Ecto neural progenitor cell (in vitro differentiated cells): Measurements from ENCODE around the gene CASP6.
"Not testable (repeated sequence)": the region's sequence is repeated elsewhere in the genome, so short reads cannot be mapped to it uniquely, and the experiment has no call there.

ENCODE experiments used
- DNase-seq: peaks from one replicate; pipeline ENCODE4 v3.0.0-alpha.2; 2018; ENCODE audit warnings: low spot score

Gene CASP6

DNA sequence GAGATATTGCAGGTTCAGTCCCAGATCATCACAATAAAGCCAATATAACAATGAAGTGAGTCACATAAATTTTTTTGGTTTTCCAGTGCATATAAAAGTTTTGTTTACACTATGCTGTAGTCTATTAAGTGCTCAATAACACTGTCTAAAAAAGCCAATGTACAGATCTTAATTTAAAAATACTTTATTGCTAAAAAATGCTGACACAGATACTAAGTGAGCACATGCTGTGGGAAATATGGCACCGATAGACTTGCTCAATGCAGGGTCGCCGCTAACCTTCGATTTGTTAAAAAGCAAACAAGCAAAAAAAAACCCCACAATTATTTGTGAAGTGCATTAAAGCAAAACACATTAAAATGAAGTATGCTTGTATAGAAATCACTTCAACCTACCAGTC lies 16.4 kb upstream of the CASP6 start:
- DNase-seq = no peak

DNA sequence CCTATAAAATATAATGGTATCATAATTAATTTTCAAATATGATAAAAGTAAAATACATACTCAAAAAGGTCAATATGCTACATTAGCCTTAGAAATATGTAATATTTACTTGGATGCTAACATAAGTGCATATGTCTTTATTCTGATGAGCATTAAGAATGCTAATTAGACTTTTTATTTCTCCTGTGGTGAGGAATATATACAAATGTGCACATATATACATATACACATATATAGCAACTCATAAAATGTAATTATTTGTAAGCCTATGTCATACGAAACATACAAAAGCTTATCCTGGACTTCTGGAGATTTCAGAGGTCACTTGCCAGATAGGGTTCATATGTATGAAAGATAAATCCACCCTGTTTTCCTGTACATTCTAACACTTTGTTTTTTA lies 15.5 kb upstream of the CASP6 start:
- DNase-seq = no peak

DNA sequence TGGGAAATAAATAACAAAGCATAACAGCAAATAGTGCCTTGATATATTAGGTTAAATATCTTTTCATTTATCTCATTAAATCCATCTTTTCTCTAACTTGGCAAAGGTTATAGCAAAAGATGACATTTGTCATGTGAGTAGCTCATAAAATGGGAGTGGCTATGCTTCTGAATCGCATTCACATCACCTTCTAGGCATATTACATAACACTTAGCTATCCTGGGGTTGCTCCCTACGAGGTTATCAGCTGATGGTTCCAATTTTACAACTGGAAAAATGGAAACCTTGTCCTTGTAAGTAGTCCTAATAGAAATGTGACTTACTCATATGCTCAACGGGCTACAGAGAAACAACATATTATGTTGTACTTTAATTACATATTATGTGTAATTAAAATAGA lies 10.3 kb upstream of the CASP6 start:
- no peak for DNase-seq

DNA sequence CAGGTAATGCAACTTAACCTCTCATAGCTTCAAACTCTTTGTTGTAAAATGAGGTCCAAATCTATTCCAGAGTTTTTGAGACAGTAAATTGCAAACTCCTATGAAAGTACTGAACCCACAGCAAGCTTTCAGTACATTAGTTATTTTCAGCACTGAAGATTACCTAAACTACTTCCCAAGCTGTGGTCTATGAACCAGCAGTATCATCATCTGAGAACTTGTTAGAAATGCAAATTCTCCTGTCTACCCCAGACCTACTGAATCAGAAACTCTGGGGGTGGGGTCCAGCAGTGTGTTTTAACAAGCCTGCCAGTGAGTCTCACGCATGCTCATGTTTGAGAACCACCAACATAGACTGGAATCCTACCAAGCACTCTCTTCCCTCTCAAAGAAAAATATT lies 5.7 kb upstream of the CASP6 start:
- DNase-seq = no peak

DNA sequence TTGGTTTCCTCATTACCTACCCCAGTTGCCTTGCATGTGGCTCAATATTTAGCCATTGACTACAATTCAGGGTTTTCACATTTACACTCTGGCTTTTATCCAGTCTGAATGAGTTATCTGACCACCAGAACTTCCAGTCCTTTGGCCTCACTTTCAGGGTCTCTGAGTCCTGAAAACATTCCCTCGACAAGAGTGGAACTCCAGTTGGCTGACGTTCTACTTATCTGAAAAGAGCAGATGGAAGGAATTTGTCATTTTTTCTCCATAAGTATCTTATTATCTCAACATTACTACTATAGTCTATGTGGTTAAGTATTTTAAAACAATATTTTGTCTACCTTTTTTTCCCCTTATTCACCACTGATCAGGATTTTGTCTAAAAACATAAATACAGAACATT lies 5.2 kb upstream of the CASP6 start:
- no peak for DNase-seq

DNA sequence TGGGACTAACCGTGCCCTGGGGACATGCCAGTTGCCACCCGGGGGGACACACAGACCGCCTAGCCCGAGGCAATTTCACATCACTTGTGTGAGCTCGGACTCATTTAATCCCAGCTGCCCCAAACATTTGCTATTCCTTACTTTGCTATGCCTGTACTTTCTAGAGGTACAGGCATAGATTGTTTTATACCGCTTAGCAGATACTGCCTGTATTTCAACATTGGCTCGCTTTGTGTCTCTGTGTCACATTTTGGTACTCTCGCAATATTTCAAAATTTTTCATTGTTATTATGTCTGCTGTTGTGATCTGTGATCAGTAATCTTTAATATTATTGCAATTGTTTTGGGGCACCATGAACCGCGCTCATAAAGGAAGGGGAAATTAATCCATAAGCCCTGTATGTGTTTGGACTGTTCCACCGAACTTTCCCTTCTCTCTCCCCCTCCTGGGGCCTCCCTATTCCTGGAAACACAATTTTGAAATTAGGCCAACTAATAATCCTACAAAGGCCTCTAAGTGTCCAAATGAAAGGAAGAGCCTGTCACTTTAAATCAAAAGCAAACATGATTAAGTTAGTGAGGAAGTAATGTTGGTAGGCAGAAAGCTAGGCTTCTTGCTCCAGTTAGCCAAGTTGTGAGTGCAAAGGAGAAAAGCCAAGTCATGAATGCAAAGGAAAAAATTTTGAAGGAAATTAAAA lies 568 bp upstream of the CASP6 start:
- DNase-seq = no peak

DNA sequence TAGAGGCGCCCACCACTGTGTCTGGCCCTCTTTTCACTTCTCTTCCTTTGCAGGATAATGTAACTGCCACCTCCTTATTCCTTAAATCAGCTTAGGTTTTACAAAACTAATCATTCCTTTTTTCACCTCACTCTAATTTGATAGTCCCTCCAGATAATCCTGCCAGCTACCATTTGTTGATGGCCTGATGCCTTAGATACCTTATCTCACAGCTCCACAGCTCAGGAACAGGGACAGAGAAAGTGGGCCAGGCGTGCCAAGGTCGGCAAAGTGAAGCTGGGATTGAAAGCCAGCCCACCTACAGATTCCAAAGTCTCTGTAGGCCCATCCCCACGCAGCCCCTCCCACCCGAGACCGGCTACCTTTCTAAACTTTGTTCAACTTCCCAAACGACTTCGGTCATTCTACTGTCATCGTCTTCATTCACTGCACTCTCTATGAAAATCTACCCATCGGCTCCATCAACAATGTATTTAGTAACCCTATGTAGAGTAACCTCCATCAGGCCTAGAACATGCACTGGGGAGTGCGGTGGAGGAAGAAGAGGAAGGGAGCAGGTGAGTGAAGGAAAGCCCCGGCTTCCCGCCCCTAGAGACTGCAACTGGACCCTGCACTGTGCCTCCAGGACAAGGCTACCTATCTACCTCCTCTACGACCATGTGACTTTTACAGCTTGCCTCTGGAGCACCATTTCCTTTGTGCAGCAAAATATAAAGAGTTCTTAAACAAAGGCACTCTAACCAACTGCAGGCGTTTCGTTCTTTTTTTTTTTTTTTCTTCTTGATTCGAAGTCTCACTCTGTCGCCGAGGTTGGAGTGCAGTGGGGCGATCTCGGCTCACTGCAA lies 1.5 kb downstream of the CASP6 start:
- no peak for DNase-seq

DNA sequence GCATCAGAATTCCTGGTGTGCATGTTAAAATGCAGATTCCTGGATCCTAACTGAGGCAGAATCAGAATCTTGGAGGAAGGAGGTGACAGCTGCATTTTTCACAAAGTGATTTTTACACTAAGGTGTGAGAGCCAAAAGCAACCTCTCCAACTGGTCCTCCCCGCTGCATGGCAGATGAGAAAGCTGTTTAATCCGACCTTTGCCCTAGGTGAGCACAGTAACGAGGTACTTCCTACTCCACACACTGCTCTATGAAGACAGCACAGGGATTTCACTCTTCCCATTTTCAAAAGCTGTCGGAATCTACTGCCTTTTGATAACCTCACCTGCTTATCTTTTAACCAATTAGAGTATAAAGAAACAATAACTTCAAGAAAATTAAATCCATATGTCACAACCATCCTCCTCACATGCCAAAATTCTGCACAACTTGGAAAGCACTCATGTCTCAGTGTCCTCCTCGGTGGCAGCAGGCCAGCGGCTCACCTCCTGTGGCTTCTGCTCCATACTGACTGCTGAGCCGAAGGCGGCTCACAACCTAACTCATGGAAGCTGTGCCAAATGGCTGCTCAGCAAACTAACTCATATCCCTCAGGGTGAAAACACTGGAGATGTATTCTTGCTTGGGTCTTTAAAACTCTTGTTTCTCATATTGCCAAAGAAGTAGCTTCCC lies 3.6 kb downstream of the CASP6 start:
- DNase-seq = no peak

DNA sequence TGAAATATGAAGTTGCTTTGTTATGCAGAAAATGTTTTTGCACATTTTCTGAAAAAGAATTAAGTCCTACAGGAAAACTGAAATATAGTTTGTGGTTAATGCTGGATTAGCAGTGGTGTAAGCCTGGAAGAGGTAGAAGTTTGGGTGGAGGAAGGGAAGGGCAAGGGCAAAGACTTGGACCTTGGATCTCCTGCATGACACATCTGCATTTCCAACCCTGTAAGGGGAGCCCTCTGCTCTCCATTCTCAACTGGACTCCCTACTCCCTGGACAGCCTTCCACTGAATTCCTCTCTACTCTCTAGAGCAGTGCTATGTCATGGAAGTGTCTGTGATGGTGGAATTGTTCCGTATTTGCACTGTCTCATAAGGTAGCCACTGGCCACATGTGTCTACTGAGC lies 4.6 kb downstream of the CASP6 start:
- no peak for DNase-seq

DNA sequence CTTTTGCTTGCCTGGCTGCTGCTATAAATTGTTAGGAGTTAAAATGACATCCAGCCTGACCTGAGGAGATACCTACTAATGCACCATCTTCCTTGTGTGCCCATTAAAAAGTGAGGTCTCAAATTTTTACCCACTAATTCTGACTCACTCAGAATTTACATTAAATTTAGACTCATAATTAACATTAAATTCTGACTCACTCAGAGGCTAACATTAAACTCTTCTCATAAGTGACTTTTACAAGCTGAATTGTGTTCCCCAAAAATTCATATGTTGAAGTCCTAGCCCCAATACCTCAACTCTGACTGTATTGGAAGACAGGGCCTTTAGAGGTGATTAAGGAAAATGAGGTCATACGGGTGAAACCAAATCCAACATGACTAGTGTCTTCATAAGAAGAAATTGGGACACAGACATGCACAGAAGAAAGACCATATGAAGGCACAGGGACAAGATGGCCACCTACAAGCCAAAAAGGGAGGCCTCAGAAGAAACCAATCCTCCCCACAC lies 11.8 kb downstream of the CASP6 start:
- no peak for DNase-seq

DNA sequence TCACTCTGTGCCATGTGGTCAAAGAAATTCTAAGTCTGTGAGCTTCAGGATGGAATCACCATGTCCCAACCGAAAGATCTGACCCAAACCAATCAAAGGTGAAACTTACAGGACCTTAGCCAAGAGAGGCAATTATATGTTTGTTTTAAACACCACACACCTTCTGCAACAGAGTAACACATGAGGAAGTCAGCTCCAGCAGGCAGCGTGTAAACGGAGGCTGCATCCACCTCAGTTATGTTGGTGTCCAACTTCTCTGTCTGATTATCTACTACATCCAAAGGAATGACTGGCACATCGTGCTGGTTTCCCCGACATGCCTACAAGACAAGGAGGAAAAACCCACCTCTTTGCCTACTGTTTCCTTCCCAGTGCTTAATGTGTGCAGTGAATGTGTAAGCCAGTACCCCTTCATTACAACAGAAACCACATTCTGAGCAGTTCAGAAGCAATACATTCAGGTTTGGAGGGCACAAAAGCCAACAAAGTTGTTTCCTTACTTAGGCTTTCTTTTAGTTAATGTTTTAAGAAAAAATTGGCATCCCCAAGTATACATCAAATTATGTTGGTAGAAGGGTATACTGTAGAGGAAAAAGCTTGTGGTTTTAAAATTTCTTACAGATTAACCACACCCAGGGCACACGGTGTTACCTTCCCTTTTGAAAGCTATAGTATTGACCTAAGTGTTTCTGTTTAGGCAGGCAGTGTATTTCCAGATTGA lies 12.4 kb downstream of the CASP6 start:
- DNase-seq = no peak

DNA sequence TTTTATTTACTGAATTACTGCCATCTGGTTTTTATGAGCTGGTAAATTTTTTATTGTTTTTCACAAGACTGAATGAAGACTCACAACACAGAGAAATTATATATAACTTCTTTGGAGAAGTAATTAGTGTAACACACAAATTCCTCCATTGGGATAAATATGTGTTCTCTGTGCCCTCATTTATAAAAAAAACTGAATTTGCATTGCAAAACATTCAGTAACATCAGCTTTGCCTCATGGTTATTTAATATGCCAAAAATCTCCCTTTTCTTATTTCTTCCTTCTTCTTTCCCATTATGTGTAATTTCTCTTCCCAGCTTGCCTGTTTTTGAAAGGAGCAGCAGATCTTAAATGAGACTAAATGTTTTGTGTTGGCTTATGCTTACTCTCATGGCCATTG lies 18.5 kb downstream of the CASP6 start:
- DNase-seq = no peak

DNA sequence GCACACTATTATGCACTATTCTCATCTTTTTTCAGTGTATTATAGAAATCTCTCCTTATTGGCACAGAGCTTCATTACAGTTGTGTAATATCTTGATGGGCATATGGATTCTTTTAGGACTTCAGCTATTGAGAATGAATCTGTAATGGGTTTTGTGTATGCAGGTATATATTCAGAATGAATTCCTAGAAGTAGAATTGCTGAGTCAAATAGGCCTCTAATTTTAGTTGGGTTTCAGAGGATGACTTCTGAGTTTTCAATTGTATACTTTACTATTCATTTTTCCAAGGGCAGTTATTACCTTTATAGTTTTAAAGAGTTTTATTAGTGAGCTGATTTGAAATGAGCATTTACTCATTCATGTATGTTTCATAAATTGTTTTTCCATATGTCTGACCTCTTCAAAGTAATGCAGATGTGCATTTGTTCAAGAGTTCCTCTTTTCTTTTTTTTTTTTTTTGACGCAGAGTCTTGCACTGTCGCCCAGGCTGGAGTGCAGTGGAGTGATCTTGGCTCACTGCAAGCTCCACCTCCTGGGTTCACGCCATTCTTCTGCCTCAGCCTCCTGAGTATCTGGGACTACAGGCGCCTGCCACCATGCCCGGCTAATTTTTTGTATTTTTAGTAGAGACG lies 19.5 kb downstream of the CASP6 start:
- DNase-seq = no peak

DNA sequence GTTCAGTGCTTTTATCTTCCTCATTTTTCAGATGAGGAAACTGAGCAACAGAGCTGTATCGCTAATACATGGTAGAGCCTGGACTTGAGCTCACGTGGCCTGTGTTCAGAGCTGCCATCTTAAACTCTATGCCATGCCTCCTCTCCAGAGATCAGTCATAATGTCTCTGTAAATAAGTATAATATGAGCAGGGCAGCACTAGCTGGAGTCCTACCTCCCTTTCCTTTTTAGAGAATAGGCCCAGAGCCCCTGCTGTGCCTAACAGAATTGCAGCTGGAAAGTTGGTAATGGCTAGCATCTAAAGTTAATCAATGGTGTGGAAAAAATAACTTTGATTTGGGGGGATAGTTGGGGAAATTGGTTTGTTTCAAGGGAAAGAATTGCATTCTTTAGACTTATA lies 20.4 kb downstream of the CASP6 start:
- DNase-seq = no peak

DNA sequence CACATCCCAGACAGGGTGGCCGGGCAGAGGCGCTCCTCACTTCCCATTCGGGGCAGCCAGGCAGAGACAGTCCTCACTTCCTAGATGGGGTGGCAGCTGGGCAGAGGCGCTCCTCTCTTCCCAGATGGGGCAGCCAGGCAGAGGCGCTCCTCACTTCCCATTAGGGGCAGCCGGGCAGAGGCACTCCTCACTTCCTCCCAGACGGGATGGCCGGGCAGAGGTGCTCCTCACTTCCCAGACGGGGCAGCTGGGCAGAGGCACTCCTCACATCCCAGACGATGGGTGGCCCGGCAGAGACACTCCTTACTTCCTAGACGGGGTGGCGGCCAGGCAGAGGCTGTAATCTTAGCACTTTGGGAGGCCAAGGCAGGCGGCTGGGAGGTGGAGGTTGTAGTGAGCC lies 24.3 kb downstream of the CASP6 start:
- not testable (repeated sequence) for DNase-seq

DNA sequence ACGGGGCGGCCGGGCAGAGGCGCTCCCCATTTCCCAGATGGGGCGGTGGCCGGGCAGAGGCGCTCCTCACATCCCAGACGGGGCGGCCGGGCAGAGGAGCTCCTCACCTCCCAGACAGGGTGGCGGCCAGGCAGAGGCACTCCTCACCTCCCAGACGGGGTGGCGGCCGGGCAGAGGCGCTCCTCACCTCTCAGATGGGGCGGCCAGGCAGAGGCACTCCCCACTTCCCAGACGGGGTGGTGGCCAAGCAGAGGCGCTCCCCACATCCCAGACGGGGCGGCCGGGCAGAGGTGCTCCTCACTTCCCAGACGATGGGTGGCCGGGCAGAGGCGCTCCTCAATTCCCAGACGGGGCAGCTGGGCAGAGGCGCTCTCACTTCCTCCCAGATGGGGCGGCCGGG lies 24.8 kb downstream of the CASP6 start:
- DNase-seq = not testable (repeated sequence)

DNA sequence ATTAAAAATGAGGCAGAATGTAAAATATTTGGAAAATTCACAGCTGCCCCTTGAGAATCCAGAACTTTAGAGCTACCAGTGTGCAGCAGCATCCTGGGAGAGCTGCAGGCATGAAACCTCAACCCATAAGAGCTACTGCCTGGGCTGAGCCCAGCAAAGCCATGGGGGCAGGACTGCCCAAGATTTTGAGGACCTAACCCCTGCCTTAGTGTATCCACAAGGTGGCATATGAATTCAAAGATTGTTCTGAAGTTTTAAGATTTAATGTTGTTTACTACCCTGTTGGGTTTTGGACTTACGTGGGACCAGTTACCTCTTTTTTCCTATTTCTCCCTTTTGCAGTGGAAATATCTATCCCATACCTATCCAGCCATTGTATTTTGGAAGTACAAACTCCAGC lies 26.4 kb downstream of the CASP6 start:
- DNase-seq = no peak

DNA sequence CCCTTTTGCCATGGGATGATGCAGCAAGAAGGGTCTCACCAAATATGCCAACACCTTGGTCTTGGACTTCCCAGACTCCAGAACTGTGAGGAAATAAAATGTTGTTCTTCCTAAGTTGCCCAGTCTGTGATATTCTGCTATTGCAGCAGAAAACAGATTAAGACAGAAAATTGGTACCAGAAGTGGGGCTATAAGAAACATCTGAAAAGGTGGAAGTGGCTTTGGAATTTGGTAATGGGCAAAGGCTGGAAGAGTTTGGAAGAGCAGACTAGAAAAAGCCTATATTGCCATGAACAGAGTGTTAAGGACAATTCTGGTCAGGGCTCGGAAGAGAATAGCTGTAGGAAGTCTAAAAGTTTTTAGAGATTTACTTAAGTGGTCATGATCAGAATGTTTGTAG lies 27.4 kb downstream of the CASP6 start:
- no peak for DNase-seq

DNA sequence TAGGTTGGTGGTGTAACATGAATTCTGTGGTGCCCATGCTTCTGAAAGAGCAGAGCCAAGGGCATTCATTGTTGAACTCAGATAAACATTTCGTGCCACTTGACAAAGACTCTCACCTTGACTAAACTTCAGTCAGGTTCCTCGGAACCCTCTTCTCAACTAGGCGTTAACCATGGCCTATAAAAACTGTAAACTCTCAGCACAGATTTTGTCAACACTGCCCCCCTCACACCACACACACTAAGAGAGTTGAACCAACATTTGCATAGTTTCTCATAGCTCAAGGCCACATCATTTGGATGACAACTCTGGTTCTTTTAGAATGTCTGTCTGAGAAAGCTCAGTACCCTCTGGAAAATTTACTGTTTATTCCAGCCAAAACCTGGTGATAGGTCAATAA lies 28.1 kb downstream of the CASP6 start:
- no peak for DNase-seq

DNA sequence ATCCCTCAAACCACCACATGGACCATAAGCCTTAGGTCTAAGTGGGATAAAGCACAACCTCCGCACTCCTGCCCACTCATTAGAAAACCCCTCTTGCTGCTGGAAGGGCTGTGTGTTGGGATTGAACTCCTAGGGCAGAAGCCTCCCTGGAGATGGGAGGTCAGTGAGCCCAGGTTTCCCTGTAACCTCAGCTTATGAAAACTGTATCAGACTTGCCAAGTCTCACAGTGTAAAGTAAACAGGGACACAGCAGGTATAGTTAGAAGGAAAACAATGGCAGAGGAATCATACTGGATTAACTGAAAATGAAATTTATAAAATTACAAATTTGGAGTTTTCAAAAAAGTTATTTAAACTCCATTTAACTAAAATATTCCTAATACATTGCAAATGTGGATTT lies 29.9 kb downstream of the CASP6 start:
- DNase-seq = no peak

DNA sequence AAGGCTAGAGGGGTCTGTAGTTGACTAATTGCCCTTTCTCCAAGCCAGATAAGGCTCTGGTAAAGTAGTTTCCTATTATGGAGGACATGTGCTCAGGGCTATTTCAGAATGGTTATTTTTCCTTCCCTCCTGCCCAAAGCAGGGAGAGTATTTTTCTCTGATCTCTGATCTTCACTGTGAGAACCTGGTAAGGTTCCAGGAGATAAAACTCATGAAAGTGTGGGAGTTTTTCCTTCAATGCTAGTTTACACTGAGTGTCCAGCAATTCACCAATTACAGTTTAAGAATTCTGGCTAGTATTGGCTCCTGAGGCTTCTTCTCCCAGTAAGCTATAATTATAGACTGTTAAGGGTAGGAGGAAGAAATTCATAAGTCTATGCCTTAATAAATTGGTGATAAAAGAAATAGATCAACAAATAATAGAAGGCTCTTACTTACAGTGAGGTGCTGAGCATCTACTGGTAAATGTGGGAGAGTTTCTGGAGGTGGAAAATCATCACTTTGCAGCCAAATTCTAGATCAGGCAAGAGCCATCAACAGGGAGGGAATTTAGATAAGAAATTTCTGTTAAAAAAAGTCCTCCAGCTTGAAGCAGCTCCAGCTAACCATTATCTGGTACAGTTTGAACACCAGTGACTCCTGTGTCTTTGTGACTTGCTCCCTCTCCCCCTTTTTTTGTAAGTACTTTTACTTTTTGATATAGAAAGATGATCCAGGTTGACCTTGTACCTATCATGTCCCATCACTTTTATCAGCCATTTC lies 30.9 kb downstream of the CASP6 start:
- no peak for DNase-seq
